CD4-positive, alpha-beta T cell treated with Interleukin-6 at 100 ng/mL for 8 hours (primary cell): Measurements from ENCODE around the gene HM13.
"Not testable (repeated sequence)": the region's sequence is repeated elsewhere in the genome, so short reads cannot be mapped to it uniquely, and the experiment has no call there.

ENCODE experiments used
- DNase-seq: peaks from one replicate; pipeline ENCODE4 v3.0.0-alpha.2; 2020; ENCODE audit warnings: mixed read lengths, low spot score

The HM13 gene

GRCh38 chr20:31514154-31515071 is at the start of gene HM13:
Gene HM13, plus strand, starts transcription at chr20:31514442. Its CDS starts 110 bp downstream, at chr20:31514552.
- DNase-seq = peak; percentile 86

GRCh38 chr20:31470946-31471345 is 43.3 kb upstream of the HM13 start:
- DNase-seq = not testable (repeated sequence)

- DNase-seq = no peak
These were observed 41.6 kb upstream of the HM13 start for GRCh38 chr20:31472395-31473330.

GRCh38 chr20:31473331-31474096 is 40.7 kb upstream of the HM13 start:
- no peak for DNase-seq

- no peak for DNase-seq
These were observed 40.2 kb upstream of the HM13 start for GRCh38 chr20:31474097-31474436.

- no peak for DNase-seq
These were observed 39.3 kb upstream of the HM13 start, which contains the start of the genes DEFB124 and REM1 for GRCh38 chr20:31474758-31475427. Gene DEFB124, minus strand, starts transcription at chr20:31475127. Its CDS starts 2,114 bp downstream, at chr20:31473013. Gene REM1, plus strand, starts transcription at chr20:31475288. Its CDS starts 1,158 bp downstream, at chr20:31476446.

GRCh38 chr20:31475472-31476293 is 38.6 kb upstream of the HM13 start:
- DNase-seq = no peak

- DNase-seq = no peak
These were observed 38.0 kb upstream of the HM13 start for GRCh38 chr20:31476294-31476585.

GRCh38 chr20:31476643-31477215 is 37.5 kb upstream of the HM13 start:
- no peak for DNase-seq

- DNase-seq = no peak
These were observed 30.2 kb upstream of the HM13 start for GRCh38 chr20:31484001-31484400.

- no peak for DNase-seq
These were observed 28.5 kb upstream of the HM13 start for GRCh38 chr20:31485450-31486339.

GRCh38 chr20:31488115-31488514 is 26.1 kb upstream of the HM13 start:
- no peak for DNase-seq

- DNase-seq = no peak
These were observed 25.1 kb upstream of the HM13 start for GRCh38 chr20:31489152-31489551.

GRCh38 chr20:31490752-31491151 is 23.5 kb upstream of the HM13 start:
- DNase-seq = no peak

- DNase-seq = no peak
These were observed 20.1 kb upstream of the HM13 start for GRCh38 chr20:31494131-31494530.

GRCh38 chr20:31496761-31497295 is 17.4 kb upstream of the HM13 start:
- no peak for DNase-seq

GRCh38 chr20:31497838-31498540 is 16.3 kb upstream of the HM13 start:
- no peak for DNase-seq

GRCh38 chr20:31500527-31500926 is 13.7 kb upstream of the HM13 start:
- DNase-seq = no peak
